IMR-90 (cell line): ENCODE results near the gene PSD2. TPM values are rescaled to one million over a fixed set of nuclear protein-coding genes. Genes with fewer than 3 reads are reported as not detected.

Source experiments
- ATAC-seq: fragments of 200-7000 bp; cut with Tn5 transposase; 2 replicates; pipeline ENCODE4 v1.9.1; 2020; ENCODE audit warnings: low read depth, mild to moderate bottlenecking, moderate library complexity
- BruUV-seq: library from RNA; stranded (reverse); fragments of 400-500 nt; replicated peaks from 2 replicates; lab custom pipeline; 2021; lab: Mats Ljungman, UMichigan
- CTCF ChIA-PET: fragments of 300-600 bp; formaldehyde crosslinking; extraction: SDS; loops from one replicate; lab custom pipeline; 2021; ENCODE audit warnings: antibody characterized with exemption; lab: Yijun Ruan, JAX
- POLR2A ChIA-PET: fragments of 300-600 bp; sonication (Branson Sonifier 250); formaldehyde crosslinking; loops from one replicate; lab custom pipeline; 2022; ENCODE audit warnings: antibody characterized with exemption; ENCODE audit not compliant: unreplicated experiment; lab: Charles Lee
- DNase-seq: peaks from one replicate; pipeline ENCODE4 v3.0.0; 2013
- H2AFZ ChIP-seq: replicated peaks from 2 replicates; pipeline ENCODE3; 2013; ENCODE audit warnings: low read length, mild to moderate bottlenecking; ENCODE audit not compliant: poor library complexity
- H2AK5ac ChIP-seq: 2 replicates; pipeline ENCODE4 v1.6.1; 2013; ENCODE audit warnings: low read depth, low read length, inconsistent platforms
- H2AK9ac ChIP-seq: replicated peaks from 2 replicates; pipeline ENCODE3; 2013; ENCODE audit warnings: mild to moderate bottlenecking, low read depth, low read length, moderate library complexity; ENCODE audit not compliant: poor library complexity
- H2BK120ac ChIP-seq: 2 replicates; pipeline ENCODE4 v1.6.1; 2013; ENCODE audit warnings: low read depth, low read length, inconsistent platforms
- H2BK15ac ChIP-seq: 3 replicates; pipeline ENCODE4 v1.6.1; 2013; ENCODE audit warnings: low read depth, low read length, inconsistent platforms
- H2BK20ac ChIP-seq: 2 replicates; pipeline ENCODE4 v1.6.1; 2013; ENCODE audit warnings: low read depth, mild to moderate bottlenecking, inconsistent platforms, low read length, moderate library complexity
- H2BK5ac ChIP-seq: 2 replicates; pipeline ENCODE4 v1.6.1; 2013; ENCODE audit warnings: mild to moderate bottlenecking, low read depth, low read length, inconsistent platforms; ENCODE audit not compliant: poor library complexity, severe bottlenecking
- H3K14ac ChIP-seq: replicated peaks from 2 replicates; pipeline ENCODE4 v1.6.1; 2013; ENCODE audit warnings: low read depth, low read length, inconsistent platforms
- H3K18ac ChIP-seq: 2 replicates; pipeline ENCODE4 v1.6.1; 2013; ENCODE audit warnings: low read depth, low read length, control low read depth
- H3K23ac ChIP-seq: 2 replicates; pipeline ENCODE4 v1.6.1; 2013; ENCODE audit warnings: low read depth, low read length, inconsistent platforms
- H3K27ac ChIP-seq: 2 replicates; pipeline ENCODE4 v1.5.1; 2013; ENCODE audit warnings: mild to moderate bottlenecking, control low read depth, low read length; ENCODE audit not compliant: insufficient read depth
- H3K27me3 ChIP-seq: 2 replicates; pipeline ENCODE4 v1.6.1; 2013; ENCODE audit warnings: low read length; ENCODE audit not compliant: control insufficient read depth, insufficient read depth
- H3K36me3 ChIP-seq: 2 replicates; pipeline ENCODE4 v1.6.1; 2013; ENCODE audit warnings: low read length, mixed read lengths; ENCODE audit not compliant: control insufficient read depth, insufficient read depth
- H3K4ac ChIP-seq: 2 replicates; pipeline ENCODE4 v1.6.1; 2013; ENCODE audit warnings: low read depth, low read length, inconsistent platforms
- H3K4me1 ChIP-seq: 2 replicates; pipeline ENCODE4 v1.6.1; 2013; ENCODE audit warnings: low read length, mixed read lengths; ENCODE audit not compliant: control insufficient read depth, insufficient read depth
- H3K4me2 ChIP-seq: 2 replicates; pipeline ENCODE4 v1.6.1; 2013; ENCODE audit warnings: low read depth, mild to moderate bottlenecking, control low read depth, low read length, moderate library complexity
- H3K4me3 ChIP-seq: 2 replicates; pipeline ENCODE4 v1.5.1; 2013; ENCODE audit warnings: low read depth, mild to moderate bottlenecking, control low read depth, low read length, moderate library complexity; ENCODE audit not compliant: insufficient read depth
- H3K56ac ChIP-seq: 2 replicates; pipeline ENCODE4 v1.6.1; 2013; ENCODE audit warnings: low read length, inconsistent platforms; ENCODE audit not compliant: insufficient read depth; ENCODE audit errors: extremely low read depth
- H3K79me1 ChIP-seq, 2 experiments: 2 replicates each; pipeline ENCODE4 v1.6.1; 2013; ENCODE audit warnings: low read length in 2 of 2, inconsistent platforms in 1 of 2, low read depth in 1 of 2
- H3K9ac ChIP-seq: 2 replicates; pipeline ENCODE4 v1.6.1; 2013; ENCODE audit warnings: low read depth, low read length, control low read depth
- H3K9me1 ChIP-seq: 2 replicates; pipeline ENCODE4 v1.6.1; 2013; ENCODE audit warnings: low read length, inconsistent platforms; ENCODE audit not compliant: insufficient read depth
- H3K9me3 ChIP-seq: 2 replicates; pipeline ENCODE4 v1.6.1; 2013; ENCODE audit warnings: low read length; ENCODE audit not compliant: control insufficient read depth, insufficient read depth
- H4K20me1 ChIP-seq: 2 replicates; pipeline ENCODE4 v1.6.1; 2013; ENCODE audit warnings: low read length, inconsistent platforms; ENCODE audit not compliant: insufficient read depth
- H4K5ac ChIP-seq: 2 replicates; pipeline ENCODE4 v1.6.1; 2013; ENCODE audit warnings: mild to moderate bottlenecking, low read depth, low read length, control low read depth
- H4K8ac ChIP-seq, 2 experiments: 2 replicates each; pipeline ENCODE4 v1.6.1; 2013; ENCODE audit warnings: low read depth in 2 of 2, low read length in 2 of 2, control low read depth in 1 of 2, inconsistent platforms in 1 of 2
- H4K91ac ChIP-seq: 2 replicates; pipeline ENCODE4 v1.6.1; 2013; ENCODE audit warnings: low read depth, low read length, inconsistent platforms; ENCODE audit not compliant: insufficient read depth
- CEBPB ChIP-seq: IDR thresholded peaks from 2 replicates; pipeline ENCODE4 v1.6.1; 2012; ENCODE audit warnings: low read depth, low read length, improper control_type of control experiment
- CHD1 ChIP-seq: IDR thresholded peaks from 2 replicates; pipeline ENCODE4 v1.6.1; 2012; ENCODE audit warnings: low read depth, low read length, improper control_type of control experiment
- CTCF ChIP-seq: conservative IDR thresholded peaks from 2 replicates; pipeline ENCODE4 v1.5.1; 2012; ENCODE audit warnings: mild to moderate bottlenecking, low read depth, low read length, improper control_type of control experiment
- RFX5 ChIP-seq: IDR thresholded peaks from 2 replicates; pipeline ENCODE4 v1.8.0; 2012; ENCODE audit warnings: low read depth, mild to moderate bottlenecking, low read length, moderate library complexity
- WGBS, 2 experiments: methylation state at CpG; one replicate each; pipeline versions ENCODE4 v1.1.5 to v1.1.7; 2013; ENCODE audit warnings: missing lambda C conversion rate in 2 of 2; ENCODE audit not compliant: insufficient read length in 1 of 2; ENCODE audit errors: extremely low coverage in 2 of 2; 5-methylcytosine and 5-hydroxymethylcytosine counted together
- dilution Hi-C: fragments of 300-500 bp; cut with HindIII; formaldehyde crosslinking; loops from one replicate; pipeline ENCODE4 v1.14.3; 2018; ENCODE audit warnings: low sequenced_read_pairs; ENCODE audit not compliant: unreplicated experiment
- in situ Hi-C: fragments of 300-500 bp; cut with MboI; formaldehyde crosslinking; loops from 3 replicates; pipeline ENCODE4 v1.14.3; 2019; ENCODE audit warnings: low sequenced_read_pairs, inconsistent platforms, mixed read lengths
- intact Hi-C: fragments of 100-400 bp; cut with micrococcal nuclease; formaldehyde crosslinking; loops from 2 replicates; pipeline ENCODE4 v1.10.0; 2022
- polyA plus RNA-seq, 3 experiments: library from polyadenylated mRNA; depleted of rRNA; stranded (reverse); fragments of >200 nt; gene quantifications; 2 replicates each; pipeline ENCODE4 v1.2.3, GENCODE V29; 2012; ENCODE audit warnings: low replicate concordance in 1 of 3
- total RNA-seq: library from RNA; depleted of rRNA; stranded (reverse); fragments of >200 nt; gene quantifications from 2 replicates; pipeline ENCODE4 v1.2.3, GENCODE V29; 2012
- TF ChIP-seq, protein P1 (sequence below): fragments of 150-350 bp; IDR thresholded peaks from 2 replicates; pipeline ENCODE4 v1.6.1; 2016; ENCODE audit warnings: low read depth, mild to moderate bottlenecking, low read length, moderate library complexity, borderline replicate concordance

The PSD2 gene
- total and polyA plus RNA-seq, 2 of the 4 experiments (the other 2 are of a cell fraction) = 0.05 TPM; not detected in 1

DNA sequence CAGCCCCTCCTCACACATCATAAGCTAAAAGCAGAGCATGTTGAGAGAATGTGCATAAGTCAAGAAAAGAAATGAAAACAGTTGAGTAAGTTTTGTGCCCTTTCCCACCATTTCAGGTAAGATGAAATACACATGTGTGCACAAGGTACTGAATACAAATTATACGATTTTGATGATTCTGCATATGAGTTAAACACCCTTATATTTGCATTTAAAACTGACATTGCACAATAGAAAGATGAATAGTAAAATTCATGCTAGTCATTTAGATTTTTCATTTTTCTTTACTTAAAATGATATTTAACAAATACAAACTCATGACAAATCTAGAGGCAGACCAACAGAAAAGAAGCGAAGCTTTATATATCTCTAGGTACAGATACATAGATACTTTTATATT lies 24.9 kb upstream of the PSD2 start:
- H3K56ac ChIP-seq = no peak overlapping the region
- peaks cover 4% of the 10 kb centered on the region; the same call in 1 of the 2 replicates for H3K9me1 ChIP-seq
- no peak overlapping the region for H4K91ac ChIP-seq
- ATAC-seq (no peak), DNase-seq (no peak)
- H2BK15ac ChIP-seq = no peak overlapping the region
- no peak overlapping the region for H4K5ac ChIP-seq
- no peak overlapping the region for H2BK120ac ChIP-seq
- TF ChIP-seq CEBPB (0 out of 2 replicates have a peak, but pooled peaks have one; percentile 29), CTCF (no peak), CHD1 (no peak), RFX5 (no peak)
- TF ChIP-seq, protein P1, sequence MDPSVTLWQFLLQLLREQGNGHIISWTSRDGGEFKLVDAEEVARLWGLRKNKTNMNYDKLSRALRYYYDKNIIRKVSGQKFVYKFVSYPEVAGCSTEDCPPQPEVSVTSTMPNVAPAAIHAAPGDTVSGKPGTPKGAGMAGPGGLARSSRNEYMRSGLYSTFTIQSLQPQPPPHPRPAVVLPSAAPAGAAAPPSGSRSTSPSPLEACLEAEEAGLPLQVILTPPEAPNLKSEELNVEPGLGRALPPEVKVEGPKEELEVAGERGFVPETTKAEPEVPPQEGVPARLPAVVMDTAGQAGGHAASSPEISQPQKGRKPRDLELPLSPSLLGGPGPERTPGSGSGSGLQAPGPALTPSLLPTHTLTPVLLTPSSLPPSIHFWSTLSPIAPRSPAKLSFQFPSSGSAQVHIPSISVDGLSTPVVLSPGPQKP = no peak
- no peak overlapping the region for H3K4ac ChIP-seq
- no CpG with 5 or more reads among the region's 2 CpGs for WGBS, 2 experiments
- peaks cover 16% of the 10 kb centered on the region for H3K27me3 ChIP-seq
- H3K14ac ChIP-seq = no peak overlapping the region
- no peaks in the 10 kb centered on the region for H3K9me3 ChIP-seq
- BruUV-seq = no TSS peak
- dilution Hi-C loops = loop anchor here (25.0 kb wide), 1 partner anchor 133 kb away; the partner anchor contains the start of gene CXXC5
- no peak overlapping the region for H2BK20ac ChIP-seq
- no peak overlapping the region for H3K23ac ChIP-seq
- intact Hi-C loops = no loop called here
- H3K9ac ChIP-seq = no peak overlapping the region
- no peaks in the 10 kb centered on the region for H3K4me1 ChIP-seq
- no peak overlapping the region; the same call in 1 of the 2 replicates for H2AK5ac ChIP-seq
- in situ Hi-C loops = no loop called here
- H2AK9ac ChIP-seq = no peak overlapping the region
- H3K18ac ChIP-seq = no peak overlapping the region
- no peaks in the 10 kb centered on the region for H3K36me3 ChIP-seq
- POLR2A ChIA-PET = no interaction called here
- H3K4me3 ChIP-seq = no peak overlapping the region
- H2BK5ac ChIP-seq = no peak overlapping the region
- no peaks in the 10 kb centered on the region for H3K79me1 ChIP-seq
- no peak overlapping the region for H2AFZ ChIP-seq
- H4K8ac ChIP-seq = no peak overlapping the region
- no peaks in the 10 kb centered on the region for H4K20me1 ChIP-seq
- no peak overlapping the region for H3K4me2 ChIP-seq
- CTCF ChIA-PET = interaction anchor here (0.6 kb wide), 1 partner anchor 268 kb away, joined by 6 read pairs; no protein-coding TSS in a partner anchor
- no peak overlapping the region for H3K27ac ChIP-seq
